SK-MEL-5 (cell line): ENCODE results near the gene CHST12. TPM values are rescaled to one million over a fixed set of nuclear protein-coding genes. Genes with fewer than 3 reads are reported as not detected.

Experiments
- DNase-seq: peaks from one replicate; pipeline ENCODE4 v3.0.0-alpha.2; 2016; ENCODE audit warnings: low read depth, low spot score
- in situ Hi-C: cut with HindIII; loops from 2 replicates; pipeline ENCODE4 v1.10.0; 2016; ENCODE audit warnings: low sequenced_read_pairs, high pct_unique_total_duplicates, low pct_unique_long_range_greater_than_20kb
- small RNA-seq, 2 experiments: library from RNA; depleted of rRNA; stranded (forward); fragments of <200 nt; gene quantifications; one replicate each; pipeline ENCODE3, GENCODE V24; 2014
- total RNA-seq: library from RNA; depleted of rRNA; stranded (reverse); fragments of >200 nt; shearing (Covaris generic); gene quantifications from 2 replicates; pipeline ENCODE4 v1.2.3, GENCODE V29; 2014; rRNA removed

CHST12 gene
- total RNA-seq, 1 experiment from 2014 or later, result 11.4 TPM

- in situ Hi-C loops, result no loop called here
Observed at GRCh38 chr7:2497065-2497464, 93.7 kb downstream of the CHST12 start.

DNA sequence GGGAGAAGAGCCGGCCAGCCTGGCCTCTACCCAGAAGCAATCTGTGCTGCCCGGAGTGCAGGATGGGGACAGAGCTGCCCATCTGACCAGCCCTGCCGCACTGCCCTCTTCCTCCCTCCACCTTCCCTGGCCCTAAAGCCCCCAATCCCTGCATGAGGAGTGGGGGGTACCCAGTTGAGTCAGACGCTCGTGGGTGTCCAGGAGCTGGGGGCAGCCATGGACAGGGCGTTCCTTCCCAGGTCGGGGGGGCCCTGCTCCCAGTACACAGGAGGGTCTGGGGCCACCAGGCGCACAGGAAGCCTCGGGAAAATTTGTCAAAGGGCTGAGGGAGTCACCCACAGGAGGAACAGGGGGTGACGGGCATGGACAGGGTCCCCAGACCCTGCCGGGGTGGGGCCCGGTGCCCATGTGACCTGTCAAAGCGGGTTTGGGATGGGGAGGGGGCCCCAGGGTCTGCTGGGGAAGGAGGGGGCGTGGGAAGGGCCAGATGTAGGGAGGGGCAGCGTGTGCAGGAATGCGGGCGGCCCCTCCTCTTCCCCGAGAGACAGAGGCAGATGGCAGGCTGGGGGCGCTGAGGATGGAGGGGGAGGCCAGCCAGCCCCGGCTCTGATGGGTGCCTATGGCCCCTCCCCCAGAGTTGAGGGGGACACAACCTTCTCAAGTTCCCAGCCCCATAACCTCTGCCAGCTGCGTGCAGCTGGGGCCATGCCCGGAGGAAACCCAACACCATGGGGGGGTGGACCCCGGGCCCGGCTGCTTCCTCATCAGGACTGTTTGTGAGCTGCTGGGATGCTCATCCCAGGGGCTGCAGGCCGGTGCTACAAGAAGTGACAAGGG lies 94.3 kb downstream of the CHST12 start:
- in situ Hi-C loops, result no loop called here
- no peak for DNase-seq

More at GRCh38 chr7:2497065-2497464, 93.7 kb downstream of the CHST12 start:
- no peak for DNase-seq

Small RNAs within 50 kb of the gene (small RNA-seq; reads per million reads assigned to genes)
- gene AC004840.2, result 0 reads per million in 2 experiments

Other genes with a start within 250 kb of the CHST12 start
- gene MAD1L1, start 170.7 kb upstream of the CHST12 start, total RNA-seq, result 192 and 204 TPM in 2 replicates
- 34.3 and 49.2 TPM in 2 replicates for gene MRM2, start 161.4 kb upstream of the CHST12 start, total RNA-seq
- 45.4 and 48.7 TPM in 2 replicates for gene NUDT1, start 161.4 kb upstream of the CHST12 start, total RNA-seq
- gene SNX8, start 89.2 kb upstream of the CHST12 start, total RNA-seq, result 48.7 and 52.0 TPM in 2 replicates
- gene EIF3B, start 48.8 kb upstream of the CHST12 start, total RNA-seq, result 386 and 411 TPM in 2 replicates
- not detected in 2 replicates for gene GRIFIN, start 72.8 kb downstream of the CHST12 start, total RNA-seq
- 5.3 and 7.7 TPM in 2 replicates for gene LFNG, start 116.2 kb downstream of the CHST12 start, total RNA-seq
- 85.7 and 87.1 TPM in 2 replicates for gene BRAT1, start 151.9 kb downstream of the CHST12 start, total RNA-seq
- gene IQCE, start 155.4 kb downstream of the CHST12 start, total RNA-seq, result 22.3 and 26.2 TPM in 2 replicates
- 156 and 169 TPM in 2 replicates for gene TTYH3, start 228.4 kb downstream of the CHST12 start, total RNA-seq